Spleen (tissue), 11 donors: ENCODE data around the gene C3orf18. TPM values are rescaled to one million over a fixed set of nuclear protein-coding genes. Genes with fewer than 3 reads are reported as not detected.

Source experiments
- DNase-seq: peaks from one replicate; pipeline ENCODE4 v3.0.0-alpha.2; 2020
- H3K27ac ChIP-seq, 8 donors: fragments of 200-600 bp; sonication (generic) in 7 of 8; 1 replicate in 4 of 8; 2 replicates in 4 of 8; pipeline versions ENCODE4 v1.5.0 to v1.8.0; 2016 to 2021; ENCODE audit warnings: inconsistent platforms in 4 of 8, mild to moderate bottlenecking in 4 of 8, moderate library complexity in 1 of 8
- H3K27me3 ChIP-seq, 7 donors: fragments of 200-600 bp; sonication (generic) in 6 of 7; replicated peaks in 1 of 7; 1 replicate in 4 of 7; 2 replicates in 3 of 7; pipeline versions ENCODE4 v1.5.0 to v1.8.0; 2016 to 2021; ENCODE audit warnings: inconsistent platforms in 3 of 7, mild to moderate bottlenecking in 1 of 7
- H3K36me3 ChIP-seq, 6 donors: fragments of 200-600 bp; sonication (generic) in 5 of 6; 1 replicate in 4 of 6; 2 replicates in 2 of 6; pipeline versions ENCODE4 v1.5.0 to v1.8.0; 2016 to 2021; ENCODE audit warnings: inconsistent platforms in 2 of 6
- H3K4me1 ChIP-seq, 6 donors: fragments of 200-600 bp; sonication (generic) in 5 of 6; 1 replicate in 3 of 6; 2 replicates in 3 of 6; pipeline versions ENCODE4 v1.5.0 to v1.8.0; 2016 to 2021; ENCODE audit warnings: inconsistent platforms in 3 of 6
- H3K4me3 ChIP-seq, 8 donors: fragments of 200-600 bp; sonication (generic) in 7 of 8; 1 replicate in 4 of 8; 2 replicates in 4 of 8; pipeline versions ENCODE4 v1.5.0 to v1.8.0; 2016 to 2021; ENCODE audit warnings: inconsistent platforms in 4 of 8, mild to moderate bottlenecking in 4 of 8, moderate library complexity in 2 of 8
- H3K9me3 ChIP-seq, 8 donors: fragments of 200-600 bp; sonication (generic) in 7 of 8; 1 replicate in 4 of 8; 2 replicates in 4 of 8; pipeline versions ENCODE4 v1.5.0 to v1.8.0; 2016 to 2021; ENCODE audit warnings: inconsistent platforms in 4 of 8
- POLR2A ChIP-seq, 3 donors: fragments of 450-650 bp; IDR thresholded peaks; one replicate each; pipeline ENCODE4 v1.5.1; 2017; ENCODE audit warnings: antibody characterized with exemption in 3 of 3, mild to moderate bottlenecking in 1 of 3
- POLR2AphosphoS5 ChIP-seq, 3 donors: sonication (generic); formaldehyde crosslinking; IDR thresholded peaks; one replicate each; pipeline ENCODE4 v1.5.1; 2017; ENCODE audit warnings: antibody characterized with exemption in 3 of 3
- WGBS, 5 donors: extraction: QIAGEN DNeasy Blood & Tissue Kit in 3 of 5; methylation state at CpG; one replicate each; pipeline versions ENCODE4 v1.1.5 to v1.1.7; 2013 to 2018; 5-methylcytosine and 5-hydroxymethylcytosine counted together
- intact Hi-C: fragments of 100-400 bp; cut with DNase I; formaldehyde crosslinking; loops from one replicate; pipeline ENCODE4 v1.15.0; 2023; ENCODE audit warnings: low total_unique reads
- polyA plus RNA-seq, 3 donors: library from polyadenylated mRNA; stranded (reverse); fragments of 200-250 nt; gene quantifications; one replicate each; pipeline ENCODE4 v1.2.1, GENCODE V29; 2013
- total RNA-seq, 7 donors: library from RNA; depleted of rRNA in 3 of 7; stranded (reverse); fragments of >200 nt in 3 of 7; fragmentation: NEBNext Ultra II Directional in 4 of 7; extraction: Animal tissue kit (Norgen Biotek cat#: 25700) in 4 of 7; gene quantifications; one replicate each; pipeline versions ENCODE4 v1.1.0 to v1.2.1, GENCODE V29; 2016 to 2021
- TF ChIP-seq, protein P1 (sequence below), 11 experiments: fragments of 200-600 bp in 7 of 11; fragments of 450-650 bp in 4 of 11; sonication (generic) in 4 of 11; IDR thresholded peaks in 8 of 11; conservative IDR thresholded peaks in 3 of 11; 1 replicate in 7 of 11; 2 replicates in 4 of 11; pipeline versions ENCODE4 v1.4.0 to v1.8.0; 2016 to 2021; ENCODE audit warnings: antibody characterized with exemption in 11 of 11, inconsistent platforms in 4 of 11, mild to moderate bottlenecking in 1 of 11
- donor health status: healthy with polysubstance abuse.
- donor health status: DM: no; HTN: no; CAD: no; lungs with moderate emphysema.
- donor health status: DM: no; HTN: no; CAD: no.
- donor health status: Bipolar disorder and iron deficiency.
- donor health status: healthy.
- donor health status: DM: no; HTN: no; CAD: no.
- donor health status: DM: yes; HTN: yes; CAD: no.

C3orf18 gene
- total and polyA plus RNA-seq, 10 donors = 2.3 to 12.2 (median 5.1) TPM

DNA sequence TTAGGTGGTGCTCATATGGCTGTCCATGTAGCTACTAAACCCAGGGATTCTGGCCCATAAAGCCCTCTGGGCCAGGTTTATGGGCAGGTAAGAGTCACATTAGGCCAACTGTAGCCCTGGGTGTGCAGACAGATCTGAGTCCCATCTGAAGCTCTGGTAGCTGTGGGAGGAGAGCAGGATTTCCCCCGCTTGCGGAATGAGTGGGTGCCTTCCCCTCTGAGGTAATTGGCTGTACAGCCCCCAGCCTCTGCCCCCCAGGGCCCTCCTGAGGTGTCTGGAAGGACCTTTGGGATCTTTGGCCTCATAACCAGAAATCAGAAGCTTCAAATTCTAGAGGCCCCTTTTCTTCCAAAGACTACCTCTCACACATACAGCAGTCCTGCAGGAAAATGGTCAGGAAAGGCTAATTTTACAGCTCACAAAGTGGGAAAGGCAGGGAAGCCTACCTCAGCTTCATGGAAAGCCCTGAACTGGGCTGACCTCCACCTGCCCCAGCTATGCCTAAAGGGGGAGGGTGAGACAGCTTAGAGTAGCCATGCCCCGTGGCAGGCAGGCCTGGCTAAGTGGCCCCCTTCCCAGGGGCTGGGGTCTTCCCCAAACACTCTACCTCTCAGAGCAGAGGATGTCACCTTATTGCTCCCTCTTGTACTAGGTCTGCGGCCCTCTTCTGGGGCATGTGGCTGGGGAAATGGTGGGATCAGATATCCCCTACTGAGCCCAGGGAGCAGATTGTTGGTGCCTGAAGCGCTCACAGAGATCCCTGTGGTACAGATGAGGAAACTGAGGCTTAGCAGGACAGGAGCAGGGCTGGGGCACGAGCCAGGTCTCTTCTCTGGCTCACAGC is 18.6 kb upstream of the C3orf18 start:
- intact Hi-C loops = no loop called here
- 80 to 94% (median 86%) methylated on average over 5 to 6 of the region's 6 CpGs for WGBS, 5 donors

DNA sequence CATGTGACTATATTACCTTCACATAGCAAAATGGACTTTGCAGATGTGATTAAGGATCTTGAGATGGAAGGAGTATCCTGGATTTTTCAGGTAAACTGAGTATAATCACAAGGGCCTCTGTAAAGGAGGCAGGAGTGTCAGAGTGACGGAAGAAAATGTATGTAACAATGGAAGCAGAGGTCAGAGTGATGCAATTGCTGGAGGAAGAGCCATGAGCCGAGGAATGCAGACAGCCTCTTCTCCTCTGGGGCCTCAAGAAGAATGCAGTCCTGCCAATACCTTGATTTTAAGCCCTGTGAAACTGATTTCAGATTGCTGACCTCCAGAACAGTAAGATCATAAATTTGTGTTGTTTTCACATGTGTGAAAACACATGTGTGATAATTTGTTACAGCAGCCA is 16.8 kb upstream of the C3orf18 start:
- H3K9me3 ChIP-seq = no peaks in the 10 kb centered on the region
- no peak for DNase-seq
- 49 to 80% (median 63%) methylated on average over 2 of the region's 2 CpGs for WGBS, 5 donors
- H3K4me1 ChIP-seq = peaks cover 0 to 32% (median 12%) of the 10 kb centered on the region in 6 donors
- intact Hi-C loops = no loop called here
- no peak overlapping the region for H3K4me3 ChIP-seq
- TF ChIP-seq, protein P1, sequence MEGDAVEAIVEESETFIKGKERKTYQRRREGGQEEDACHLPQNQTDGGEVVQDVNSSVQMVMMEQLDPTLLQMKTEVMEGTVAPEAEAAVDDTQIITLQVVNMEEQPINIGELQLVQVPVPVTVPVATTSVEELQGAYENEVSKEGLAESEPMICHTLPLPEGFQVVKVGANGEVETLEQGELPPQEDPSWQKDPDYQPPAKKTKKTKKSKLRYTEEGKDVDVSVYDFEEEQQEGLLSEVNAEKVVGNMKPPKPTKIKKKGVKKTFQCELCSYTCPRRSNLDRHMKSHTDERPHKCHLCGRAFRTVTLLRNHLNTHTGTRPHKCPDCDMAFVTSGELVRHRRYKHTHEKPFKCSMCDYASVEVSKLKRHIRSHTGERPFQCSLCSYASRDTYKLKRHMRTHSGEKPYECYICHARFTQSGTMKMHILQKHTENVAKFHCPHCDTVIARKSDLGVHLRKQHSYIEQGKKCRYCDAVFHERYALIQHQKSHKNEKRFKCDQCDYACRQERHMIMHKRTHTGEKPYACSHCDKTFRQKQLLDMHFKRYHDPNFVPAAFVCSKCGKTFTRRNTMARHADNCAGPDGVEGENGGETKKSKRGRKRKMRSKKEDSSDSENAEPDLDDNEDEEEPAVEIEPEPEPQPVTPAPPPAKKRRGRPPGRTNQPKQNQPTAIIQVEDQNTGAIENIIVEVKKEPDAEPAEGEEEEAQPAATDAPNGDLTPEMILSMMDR (IDR thresholded peaks at IDR 0.05 in 8 of 11, conservative IDR thresholded peaks at IDR 0.05 in 3 of 11) = no peak
- peaks cover 0 to 48% (median 11%) of the 10 kb centered on the region in 6 donors for H3K36me3 ChIP-seq
- H3K27me3 ChIP-seq = no peaks in the 10 kb centered on the region
- peak overlapping the region in 1 of 8 donors; percentile 11 for H3K27ac ChIP-seq

More for the DNA sequence above, 18.6 kb upstream of the C3orf18 start:
- peaks cover 0 to 32% (median 5%) of the 10 kb centered on the region in 6 donors for H3K36me3 ChIP-seq
- H3K27me3 ChIP-seq = no peaks in the 10 kb centered on the region
- H3K9me3 ChIP-seq = no peaks in the 10 kb centered on the region
- no peak overlapping the region for H3K4me3 ChIP-seq
- no peak overlapping the region for H3K27ac ChIP-seq
- H3K4me1 ChIP-seq = peaks cover 3 to 44% (median 29%) of the 10 kb centered on the region in 6 donors
- TF ChIP-seq, protein P1 (IDR thresholded peaks at IDR 0.05 in 8 of 11, conservative IDR thresholded peaks at IDR 0.05 in 3 of 11) = no peak
- TF ChIP-seq POLR2AphosphoS5 (IDR thresholded peaks at IDR 0.05) (no peak), POLR2A (IDR thresholded peaks at IDR 0.05) (no peak)
- DNase-seq = no peak

DNA sequence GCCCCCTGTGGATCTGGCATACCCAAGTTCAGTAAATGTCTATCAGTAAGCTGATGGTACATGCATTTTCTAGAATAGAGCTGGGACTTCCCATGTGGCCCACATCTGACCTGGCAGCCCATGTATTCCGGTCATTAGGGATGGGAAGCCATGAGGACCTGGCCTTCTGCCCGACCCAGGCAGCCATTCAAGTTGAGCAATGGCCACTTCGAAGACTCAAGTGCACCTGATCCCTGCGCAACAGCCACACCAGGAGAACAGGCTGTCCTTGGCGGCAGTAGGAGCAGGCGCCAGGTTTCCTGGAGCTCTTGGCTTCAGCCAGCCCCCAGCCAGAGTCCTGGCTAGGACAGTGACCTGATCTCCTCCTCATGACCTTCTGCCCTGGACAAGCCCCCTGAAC is 16.4 kb upstream of the C3orf18 start:
- intact Hi-C loops = no loop called here
- H3K4me1 ChIP-seq = peaks cover 0 to 28% (median 8%) of the 10 kb centered on the region in 6 donors
- H3K27ac ChIP-seq = peak overlapping the region in 1 of 8 donors; percentile 11
- no peak for DNase-seq
- H3K27me3 ChIP-seq = no peaks in the 10 kb centered on the region
- peaks cover 0 to 53% (median 15%) of the 10 kb centered on the region in 6 donors for H3K36me3 ChIP-seq
- no peak overlapping the region for H3K4me3 ChIP-seq
- H3K9me3 ChIP-seq = no peaks in the 10 kb centered on the region
- TF ChIP-seq POLR2A (IDR thresholded peaks at IDR 0.05) (no peak), POLR2AphosphoS5 (IDR thresholded peaks at IDR 0.05) (peak in 1 of 3 donors; percentile 37)
- 50 to 88% (median 73%) methylated on average over 2 to 6 of the region's 6 CpGs for WGBS, 5 donors

DNA sequence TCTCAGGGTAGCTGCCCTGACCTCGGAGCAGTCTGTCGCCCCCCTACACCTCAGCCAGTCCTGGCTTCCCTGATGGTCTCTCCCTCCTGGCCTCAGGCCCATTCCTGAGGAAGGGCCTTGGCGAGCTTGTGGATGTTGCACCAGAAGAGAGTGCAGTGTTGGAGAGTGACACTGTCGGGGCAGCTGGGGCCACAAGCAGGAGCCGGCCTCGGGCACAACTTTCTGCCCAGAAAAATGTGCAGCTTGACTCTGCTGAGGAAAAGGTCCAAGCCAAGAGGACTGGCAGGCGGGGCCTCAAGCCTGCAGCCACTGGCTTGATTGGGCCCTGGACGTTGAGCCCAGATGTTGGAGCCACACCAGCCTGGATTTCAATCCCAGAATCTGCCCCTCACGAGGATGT is 14.5 kb upstream of the C3orf18 start:
- 70 to 83% (median 79%) methylated on average over 7 to 9 of the region's 9 CpGs for WGBS, 5 donors
- DNase-seq = no peak
- Histone ChIP-seq H3K36me3 (peaks cover 0 to 71% (median 27%) of the 10 kb centered on the region in 6 donors), H3K4me3 (no peak overlapping the region), H3K27ac (no peak overlapping the region), H3K4me1 (peaks cover 0 to 15% (median 0%) of the 10 kb centered on the region in 6 donors), H3K9me3 (no peaks in the 10 kb centered on the region), H3K27me3 (no peaks in the 10 kb centered on the region)
- intact Hi-C loops = no loop called here
- TF ChIP-seq POLR2AphosphoS5 (IDR thresholded peaks at IDR 0.05) (no peak), POLR2A (IDR thresholded peaks at IDR 0.05) (no peak)

DNA sequence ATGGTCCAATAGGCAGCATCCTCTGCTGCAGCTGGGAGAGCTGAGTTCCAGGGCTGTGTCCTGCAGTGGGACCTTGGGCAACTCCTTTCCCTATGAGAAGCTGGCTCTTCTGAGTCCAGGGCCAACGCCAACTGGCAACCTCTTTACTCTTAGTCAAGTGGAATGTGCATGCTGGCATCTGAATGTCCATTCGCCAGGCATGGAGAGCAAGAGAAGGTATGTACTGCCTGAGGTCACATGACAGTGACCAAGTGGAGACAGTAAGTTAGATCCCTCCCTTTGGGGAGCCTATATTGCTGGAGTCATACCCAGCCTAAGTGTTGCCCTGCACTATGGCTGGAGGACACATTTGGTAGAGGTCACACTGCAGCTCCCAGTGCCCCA is 13.9 kb upstream of the C3orf18 start:
- TF ChIP-seq POLR2AphosphoS5 (IDR thresholded peaks at IDR 0.05) = no peak
- TF ChIP-seq, protein P1 (IDR thresholded peaks at IDR 0.05 in 8 of 11, conservative IDR thresholded peaks at IDR 0.05 in 3 of 11) = no peak
- TF ChIP-seq POLR2A (IDR thresholded peaks at IDR 0.05) = no peak
- Histone ChIP-seq H3K36me3 (peaks cover 0 to 77% (median 32%) of the 10 kb centered on the region in 6 donors), H3K9me3 (no peaks in the 10 kb centered on the region), H3K27me3 (no peaks in the 10 kb centered on the region), H3K4me1 (peaks cover 0 to 15% (median 0%) of the 10 kb centered on the region in 6 donors), H3K4me3 (no peak overlapping the region), H3K27ac (peak overlapping the region in 1 of 8 donors; percentile 19)
- no peak for DNase-seq
- intact Hi-C loops = no loop called here
- 83 to 100% (median 92%) methylated on average over 2 of the region's 2 CpGs for WGBS, 5 donors
